Fibroblast of lung (primary cell): ENCODE results near the gene EEFSEC. TPM values are rescaled to one million over a fixed set of nuclear protein-coding genes. Genes with fewer than 3 reads are reported as not detected.

Experiments
- DNase-seq, 2 donors: peaks; one replicate each; pipeline versions ENCODE4 v3.0.0 to v3.0.0-alpha.2; 2010; ENCODE audit warnings: low read depth in 2 of 2
- H2AFZ ChIP-seq: 2 replicates; pipeline ENCODE4 v1.5.1; 2012; ENCODE audit warnings: low read length, control low read depth, inconsistent platforms
- H3K27ac ChIP-seq: 2 replicates; pipeline ENCODE4 v1.5.1; 2011; ENCODE audit warnings: low read length, control low read depth; ENCODE audit not compliant: insufficient read depth
- H3K27me3 ChIP-seq: 2 replicates; pipeline ENCODE4 v1.5.1; 2011; ENCODE audit warnings: mild to moderate bottlenecking, low read length; ENCODE audit not compliant: control insufficient read depth, insufficient read depth
- H3K36me3 ChIP-seq: 2 replicates; pipeline ENCODE4 v1.5.1; 2011; ENCODE audit warnings: low read length; ENCODE audit not compliant: control insufficient read depth, insufficient read depth
- H3K4me1 ChIP-seq: 2 replicates; pipeline ENCODE4 v1.5.1; 2011; ENCODE audit warnings: low read length; ENCODE audit not compliant: control insufficient read depth, insufficient read depth; ENCODE audit errors: extremely low read depth
- H3K4me2 ChIP-seq: 2 replicates; pipeline ENCODE4 v1.5.1; 2011; ENCODE audit warnings: low read length, control low read depth; ENCODE audit not compliant: insufficient read depth; ENCODE audit errors: extremely low read depth
- H3K4me3 ChIP-seq, 4 experiments: fragments of 200-600 bp in 1 of 4; sonication (generic) in 1 of 4; replicated peaks in 1 of 4; 2 replicates each; pipeline ENCODE4 v1.5.1; 2011 to 2016; ENCODE audit warnings: low read length in 4 of 4, low read depth in 3 of 4, mild to moderate bottlenecking in 3 of 4, control low read depth in 2 of 4, inconsistent platforms in 1 of 4, mixed read lengths in 1 of 4; ENCODE audit not compliant: insufficient read depth in 1 of 4; ENCODE audit errors: control extremely low read depth in 1 of 4
- H3K79me2 ChIP-seq: 2 replicates; pipeline ENCODE4 v1.5.1; 2012; ENCODE audit warnings: mild to moderate bottlenecking, low read length, inconsistent platforms; ENCODE audit not compliant: control insufficient read depth, insufficient read depth
- H3K9ac ChIP-seq: 2 replicates; pipeline ENCODE4 v1.5.1; 2011; ENCODE audit warnings: mild to moderate bottlenecking, low read length, control low read depth; ENCODE audit not compliant: insufficient read depth
- H3K9me3 ChIP-seq: 2 replicates; pipeline ENCODE4 v1.5.1; 2012; ENCODE audit warnings: low read depth, low read length; ENCODE audit not compliant: control insufficient read depth, insufficient read depth
- H4K20me1 ChIP-seq: 2 replicates; pipeline ENCODE4 v1.5.1; 2011; ENCODE audit warnings: low read length; ENCODE audit not compliant: control insufficient read depth, insufficient read depth; ENCODE audit errors: extremely low read depth
- CTCF ChIP-seq, 2 donors: IDR thresholded peaks in 1 of 2; conservative IDR thresholded peaks in 1 of 2; 1 replicate in 1 of 2; 2 replicates in 1 of 2; pipeline ENCODE4 v1.5.1; 2011 to 2012; ENCODE audit warnings: low read length in 2 of 2, control low read depth in 1 of 2, inconsistent platforms in 1 of 2, low read depth in 1 of 2, mild to moderate bottlenecking in 1 of 2
- EZH2 ChIP-seq: IDR thresholded peaks from 2 replicates; pipeline ENCODE4 v1.5.1; 2012; ENCODE audit warnings: low read length, control low read depth, mild to moderate bottlenecking; ENCODE audit errors: missing control alignments
- polyA plus RNA-seq, 2 donors: library from polyadenylated mRNA; depleted of rRNA in 1 of 2; stranded (reverse) in 1 of 2; unstranded in 1 of 2; fragments of >200 nt; gene quantifications; 2 replicates each; pipeline ENCODE4 v1.2.1, GENCODE V29; 2011 to 2012; ENCODE audit warnings: missing spikeins in 1 of 2
- total RNA-seq: library from RNA; depleted of rRNA; stranded (reverse); fragments of >200 nt; gene quantifications from 2 replicates; pipeline ENCODE4 v1.2.1, GENCODE V29; 2014

EEFSEC gene
- total and polyA plus RNA-seq, 2 donors (not counting 1 experiment from before 2014, with no cell fraction given) = 2.6 to 5.0 TPM

- TF ChIP-seq CTCF (conservative IDR thresholded peaks at IDR 0.05 in 1 of 2, IDR thresholded peaks at IDR 0.05 in 1 of 2; ENCODE audit: low read depth in 1 of 2, low read length in 2 of 2) = no peak
- Histone ChIP-seq H3K27ac (no peak overlapping the region), H3K4me1 (no peaks in the 10 kb centered on the region), H3K79me2 (no peaks in the 10 kb centered on the region), H3K9me3 (no peaks in the 10 kb centered on the region), H4K20me1 (no peaks in the 10 kb centered on the region), H3K4me2 (no peak overlapping the region), H3K36me3 (no peaks in the 10 kb centered on the region), H3K27me3 (no peaks in the 10 kb centered on the region), H3K9ac (no peak overlapping the region), H3K4me3 (no peak overlapping the region), H2AFZ (no peak overlapping the region)
- no peak for DNase-seq
Measured at GRCh38 chr3:128263118-128263517, 109.8 kb downstream of the EEFSEC start.

- DNase-seq = no peak
- TF ChIP-seq EZH2 (no peak), CTCF (conservative IDR thresholded peaks at IDR 0.05 in 1 of 2, IDR thresholded peaks at IDR 0.05 in 1 of 2; ENCODE audit: low read depth in 1 of 2, low read length in 2 of 2) (no peak)
- H3K4me2 ChIP-seq = no peak overlapping the region
- no peaks in the 10 kb centered on the region for H3K9me3 ChIP-seq
- no peaks in the 10 kb centered on the region for H3K27me3 ChIP-seq
- no peaks in the 10 kb centered on the region for H3K79me2 ChIP-seq
- no peaks in the 10 kb centered on the region for H4K20me1 ChIP-seq
- no peak overlapping the region for H2AFZ ChIP-seq
- H3K4me1 ChIP-seq = no peaks in the 10 kb centered on the region
- H3K4me3 ChIP-seq = no peak overlapping the region
- H3K27ac ChIP-seq = no peak overlapping the region
- H3K36me3 ChIP-seq = no peaks in the 10 kb centered on the region
- no peak overlapping the region for H3K9ac ChIP-seq
Measured at GRCh38 chr3:128263946-128264345, 110.7 kb downstream of the EEFSEC start.

GRCh38 chr3:128266453-128266852, 113.2 kb downstream of the EEFSEC start:
- Histone ChIP-seq H3K4me2 (no peak overlapping the region), H3K4me3 (no peak overlapping the region), H3K4me1 (no peaks in the 10 kb centered on the region), H4K20me1 (no peaks in the 10 kb centered on the region), H3K79me2 (no peaks in the 10 kb centered on the region), H2AFZ (no peak overlapping the region), H3K9ac (no peak overlapping the region), H3K36me3 (no peaks in the 10 kb centered on the region), H3K27ac (no peak overlapping the region), H3K9me3 (no peaks in the 10 kb centered on the region), H3K27me3 (no peaks in the 10 kb centered on the region)
- TF ChIP-seq CTCF (conservative IDR thresholded peaks at IDR 0.05 in 1 of 2, IDR thresholded peaks at IDR 0.05 in 1 of 2; ENCODE audit: low read depth in 1 of 2, low read length in 2 of 2) (no peak), EZH2 (no peak)
- no peak for DNase-seq
